ENCODE results near the gene PLVAP. TPM values are rescaled to one million over a fixed set of nuclear protein-coding genes. Genes with fewer than 3 reads are reported as not detected.

PLVAP gene
- total RNA-seq, 1 experiment from 2014 or later: not detected

DNA sequence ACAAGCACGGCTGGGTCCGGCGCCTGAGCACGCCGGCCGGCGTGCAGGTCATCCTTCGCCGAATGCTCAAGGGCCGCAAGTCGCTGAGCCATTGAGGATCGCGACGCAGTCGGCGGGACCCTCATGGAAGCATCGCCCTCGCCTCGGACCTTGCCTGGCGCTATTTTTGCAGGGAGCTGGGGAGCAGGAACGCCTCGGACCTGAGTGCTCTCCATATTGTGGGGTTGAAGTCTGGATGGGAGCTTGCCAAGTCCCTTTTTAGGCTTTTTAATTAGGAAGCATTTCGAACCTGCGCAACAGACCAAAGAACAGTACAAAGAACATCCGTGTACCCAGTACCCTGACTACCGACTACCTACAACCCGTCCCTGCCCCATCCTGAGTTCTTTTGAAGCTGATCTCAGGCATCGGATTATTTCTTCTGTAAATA, 70.8 kb downstream of the PLVAP start:
- H3K79me2 ChIP-seq (ENCODE audit: insufficient read depth, low read length): peaks cover 7% of the 10 kb centered on the region; the same call in 1 of the 2 replicates
- no peaks in the 10 kb centered on the region for H3K9me3 Mint-ChIP-seq
- H3K4me3 Mint-ChIP-seq: peak overlapping the region; percentile 75 to 97
- H4K20me1 ChIP-seq (ENCODE audit: control insufficient read depth, insufficient read depth, insufficient read length): no peaks in the 10 kb centered on the region
- no peak overlapping the region for H3K4ac ChIP-seq (ENCODE audit: low read depth, low read length)
- H3K27me3 Mint-ChIP-seq (ENCODE audit: low read depth): no peaks in the 10 kb centered on the region; the same call in 1 of the 2 replicates
- no peak overlapping the region for H2AFZ ChIP-seq (ENCODE audit: low read length)
- H3K14ac ChIP-seq (ENCODE audit: insufficient read depth, low read length): peak overlapping the region; percentile 61; the same call in 1 of the 2 replicates
- no CpG with 5 or more reads among the region's 28 CpGs for WGBS (ENCODE audit: extremely low coverage, insufficient read length, low lambda C conversion rate)
- H3K9me3 ChIP-seq (ENCODE audit: control insufficient read depth, low read depth, low read length): no peaks in the 10 kb centered on the region
- H3K4me2 ChIP-seq (ENCODE audit: insufficient read depth, insufficient read length, low read length): peak overlapping the region; percentile 76
- H3K23ac ChIP-seq (ENCODE audit: insufficient read length, low read depth, low read length): no peak overlapping the region
- TF ChIP-seq CTCF (conservative IDR thresholded peaks at IDR 0.05): no peak
- H2BK120ac ChIP-seq (ENCODE audit: low read depth, low read length, poor library complexity, severe bottlenecking): no peak overlapping the region
- H3T11ph ChIP-seq (ENCODE audit: low read length): no peak overlapping the region
- peaks cover 31 to 45% of the 10 kb centered on the region in 2 experiments for H3K4me1 Mint-ChIP-seq
- peak overlapping the region; percentile 2 for H3K18ac ChIP-seq (ENCODE audit: insufficient read length, low read depth, low read length)
- H3K56ac ChIP-seq (ENCODE audit: insufficient read length, low read depth, low read length): no peak overlapping the region
- peaks cover 3 to 7% (median 5%) of the 10 kb centered on the region in 3 experiments; a peak in 6 of 7 replicates for H3K36me3 Mint-ChIP-seq (ENCODE audit: insufficient read depth in 1 of 3, low read depth in 3 of 3)
- peak overlapping the region; percentile 66 for H3K9ac ChIP-seq (ENCODE audit: extremely low read depth, insufficient read length, low read length)
- no peak overlapping the region for H4K8ac ChIP-seq (replicated peaks; ENCODE audit: insufficient read length, low read depth, low read length)
- H4K91ac ChIP-seq (ENCODE audit: insufficient read length, low read depth, low read length): no peak overlapping the region
- peaks cover 11% of the 10 kb centered on the region for H3K23me2 ChIP-seq (ENCODE audit: insufficient read length, low read depth, low read length, poor library complexity, severe bottlenecking)
- H2BK20ac ChIP-seq (ENCODE audit: low read depth, low read length, poor library complexity, severe bottlenecking): no peak overlapping the region
- peak overlapping the region; percentile 80 to 96 (median 89) for H3K27ac Mint-ChIP-seq
- H3K79me1 ChIP-seq (ENCODE audit: insufficient read depth, low read depth, low read length, poor library complexity, severe bottlenecking): peaks cover 3% of the 10 kb centered on the region
- no peak overlapping the region for H3K27ac ChIP-seq (ENCODE audit: insufficient read length, low read depth, low read length)
- DNase-seq: no peak
- no peak overlapping the region for H2BK5ac ChIP-seq (ENCODE audit: insufficient read length, low read length)
- peaks cover 3% of the 10 kb centered on the region; the same call in 1 of the 2 replicates for H3K4me1 ChIP-seq (ENCODE audit: insufficient read depth, low read length)
- H3K27me3 ChIP-seq (ENCODE audit: insufficient read depth, low read length): no peaks in the 10 kb centered on the region
- H2BK12ac ChIP-seq (ENCODE audit: insufficient read length, low read depth, low read length): no peak overlapping the region
- no peak overlapping the region for H4K5ac ChIP-seq (ENCODE audit: insufficient read length, low read depth, low read length)
- no peak overlapping the region for H2AK5ac ChIP-seq (ENCODE audit: insufficient read length, low read length)
- no peak overlapping the region for H2BK15ac ChIP-seq (ENCODE audit: low read depth, low read length)
